ENCODE results near the gene LIMS2. TPM values are rescaled to one million over a fixed set of nuclear protein-coding genes. Genes with fewer than 3 reads are reported as not detected.

LIMS2 gene
- polyA plus RNA-seq, 1 donor (not counting 4 experiments of a cell fraction or from before 2014, with no cell fraction given): not detected

GRCh38 chr2:127611076-127611925 is 64.0 kb downstream of the LIMS2 start:
- H3K36me3 ChIP-seq (ENCODE audit: control insufficient read depth in 2 of 2, extremely low read depth in 1 of 2, insufficient read depth in 2 of 2, low read length in 2 of 2): no peaks in the 10 kb centered on the region
- dilution Hi-C loops (cut with MboI; ENCODE audit: extremely low pct_ligation_motif_present, low sequenced_read_pairs): no loop called here

GRCh38 chr2:127610561-127610960 is 64.8 kb downstream of the LIMS2 start:
- no peak overlapping the region for H3K4me3 ChIP-seq (ENCODE audit: control insufficient read depth in 2 of 3, extremely low read depth in 1 of 3, insufficient read depth in 2 of 3, low read depth in 1 of 3, low read length in 3 of 3)
- DNase-seq (ENCODE audit: low read depth, low spot score): no peak
- H3K27ac ChIP-seq (ENCODE audit: control insufficient read depth, insufficient read depth, low read length): no peak overlapping the region
- TF ChIP-seq CTCF (optimal IDR thresholded peaks at IDR 0.05 in 1 of 3, IDR thresholded peaks at IDR 0.05 in 1 of 3, conservative IDR thresholded peaks at IDR 0.05 in 1 of 3; ENCODE audit: extremely low read depth in 1 of 3, insufficient read depth in 2 of 3, low read length in 3 of 3): no peak
- no peaks in the 10 kb centered on the region for H3K79me2 ChIP-seq (ENCODE audit: control insufficient read depth, insufficient read depth, low read length)
- H4K20me1 ChIP-seq (ENCODE audit: control insufficient read depth, extremely low read depth, insufficient read depth, low read length): no peaks in the 10 kb centered on the region
- no peaks in the 10 kb centered on the region for H3K27me3 ChIP-seq (ENCODE audit: control insufficient read depth, extremely low read depth, insufficient read depth, low read length)
- dilution Hi-C loops (cut with MboI; ENCODE audit: extremely low pct_ligation_motif_present, low sequenced_read_pairs): no loop called here
- H3K9me1 ChIP-seq (ENCODE audit: control insufficient read depth, extremely low read depth, insufficient read depth, low read length): no peaks in the 10 kb centered on the region
- H3K9me3 ChIP-seq (ENCODE audit: control insufficient read depth, low read depth, low read length): no peaks in the 10 kb centered on the region
- H3K4me1 ChIP-seq (ENCODE audit: control insufficient read depth, extremely low read depth, insufficient read depth, low read length): peaks cover 3% of the 10 kb centered on the region
- no peak overlapping the region for H2AFZ ChIP-seq (ENCODE audit: control insufficient read depth, low read length)
- no peaks in the 10 kb centered on the region for H3K36me3 ChIP-seq (ENCODE audit: control insufficient read depth in 2 of 2, extremely low read depth in 1 of 2, insufficient read depth in 2 of 2, low read length in 2 of 2)
- no peak overlapping the region for H3K9ac ChIP-seq (ENCODE audit: control insufficient read depth, extremely low read depth, insufficient read depth, low read length)
- FAIRE-seq: no peak
- no peak overlapping the region for H3K4me2 ChIP-seq (ENCODE audit: control insufficient read depth, extremely low read depth, insufficient read depth, low read depth, low read length)

More at GRCh38 chr2:127611076-127611925, 64.0 kb downstream of the LIMS2 start:
- Histone ChIP-seq H4K20me1 (ENCODE audit: control insufficient read depth, extremely low read depth, insufficient read depth, low read length) (no peaks in the 10 kb centered on the region), H3K27ac (ENCODE audit: control insufficient read depth, insufficient read depth, low read length) (no peak overlapping the region), H3K27me3 (ENCODE audit: control insufficient read depth, extremely low read depth, insufficient read depth, low read length) (no peaks in the 10 kb centered on the region), H3K79me2 (ENCODE audit: control insufficient read depth, insufficient read depth, low read length) (no peaks in the 10 kb centered on the region), H3K4me3 (ENCODE audit: control insufficient read depth in 2 of 3, extremely low read depth in 1 of 3, insufficient read depth in 2 of 3, low read depth in 1 of 3, low read length in 3 of 3) (no peak overlapping the region), H3K4me1 (ENCODE audit: control insufficient read depth, extremely low read depth, insufficient read depth, low read length) (peaks cover 3% of the 10 kb centered on the region), H3K9me3 (ENCODE audit: control insufficient read depth, low read depth, low read length) (no peaks in the 10 kb centered on the region), H3K9ac (ENCODE audit: control insufficient read depth, extremely low read depth, insufficient read depth, low read length) (no peak overlapping the region), H3K9me1 (ENCODE audit: control insufficient read depth, extremely low read depth, insufficient read depth, low read length) (no peaks in the 10 kb centered on the region), H2AFZ (ENCODE audit: control insufficient read depth, low read length) (no peak overlapping the region), H3K4me2 (ENCODE audit: control insufficient read depth, extremely low read depth, insufficient read depth, low read depth, low read length) (no peak overlapping the region)
- DNase-seq (ENCODE audit: low read depth, low spot score) (no peak), FAIRE-seq (no peak)
- no peak for TF ChIP-seq CTCF (optimal IDR thresholded peaks at IDR 0.05 in 1 of 3, IDR thresholded peaks at IDR 0.05 in 1 of 3, conservative IDR thresholded peaks at IDR 0.05 in 1 of 3; ENCODE audit: extremely low read depth in 1 of 3, insufficient read depth in 2 of 3, low read length in 3 of 3)
- TF ChIP-seq EZH2 (IDR thresholded peaks at IDR 0.05; ENCODE audit: low read length): no peak
